A673 (cell line): ENCODE measurements around the gene GMDS. TPM values are rescaled to one million over a fixed set of nuclear protein-coding genes. Genes with fewer than 3 reads are reported as not detected.

Experiments used
- BruUV-seq: library from RNA; stranded (reverse); fragments of 400-500 nt; replicated peaks from 2 replicates; lab custom pipeline; 2021; lab: Mats Ljungman, UMichigan
- CTCF ChIA-PET: fragments of 300-600 bp; sonication (Branson Sonifier 250); formaldehyde crosslinking; loops from one replicate; lab custom pipeline; 2022; ENCODE audit warnings: antibody characterized with exemption; lab: Charles Lee
- POLR2A ChIA-PET: fragments of 300-600 bp; sonication (Branson Sonifier 250); formaldehyde crosslinking; loops from one replicate; lab custom pipeline; 2022; ENCODE audit warnings: antibody characterized with exemption; ENCODE audit not compliant: low non-redundant PET; lab: Charles Lee
- DNase-seq: peaks from one replicate; pipeline ENCODE4 v3.0.0-alpha.2; 2015; ENCODE audit warnings: low spot score
- H3K27ac ChIP-seq: fragments of 200-600 bp; sonication (generic); 2 replicates; pipeline ENCODE4 v1.5.1; 2016; ENCODE audit warnings: mixed run types, low read depth, mild to moderate bottlenecking, mixed read lengths, antibody characterized with exemption, low read length; ENCODE audit not compliant: poor library complexity, severe bottlenecking
- H3K27me3 ChIP-seq: fragments of 200-600 bp; sonication (generic); replicated peaks from 2 replicates; pipeline ENCODE4 v1.6.1; 2017; ENCODE audit warnings: mixed run types, low read depth, mild to moderate bottlenecking, mixed read lengths, antibody characterized with exemption, low read length; ENCODE audit not compliant: insufficient read depth, poor library complexity
- H3K36me3 ChIP-seq: fragments of 200-600 bp; sonication (generic); 2 replicates; pipeline ENCODE4 v1.6.1; 2016; ENCODE audit warnings: mixed run types, mild to moderate bottlenecking, mixed read lengths, antibody characterized with exemption, low read length; ENCODE audit not compliant: insufficient read depth, poor library complexity, severe bottlenecking
- H3K4me1 ChIP-seq: fragments of 200-600 bp; sonication (generic); 2 replicates; pipeline ENCODE4 v1.6.1; 2017; ENCODE audit warnings: mixed run types, mild to moderate bottlenecking, mixed read lengths, antibody characterized with exemption, low read length; ENCODE audit not compliant: insufficient read depth, poor library complexity, severe bottlenecking
- H3K4me3 ChIP-seq: fragments of 200-600 bp; sonication (generic); 2 replicates; pipeline ENCODE4 v1.5.1; 2016; ENCODE audit warnings: low read depth, mixed run types, mild to moderate bottlenecking, mixed read lengths, low read length; ENCODE audit not compliant: poor library complexity, severe bottlenecking
- H3K9me3 ChIP-seq: fragments of 200-600 bp; sonication (generic); 2 replicates; pipeline ENCODE4 v1.6.1; 2016; ENCODE audit warnings: mixed run types, low read depth, mild to moderate bottlenecking, mixed read lengths, antibody characterized with exemption, low read length; ENCODE audit not compliant: poor library complexity, severe bottlenecking
- CTCF ChIP-seq: fragments of 300-800, 200-600 bp; sonication (generic); conservative IDR thresholded peaks from 2 replicates; pipeline ENCODE4 v1.5.1; 2017; ENCODE audit warnings: low read depth, mild to moderate bottlenecking, antibody characterized with exemption, low read length, moderate library complexity, mixed read lengths
- EZH2 ChIP-seq: fragments of 200-600 bp; sonication (generic); IDR thresholded peaks from 2 replicates; pipeline ENCODE4 v1.6.1; 2017; ENCODE audit warnings: borderline replicate concordance, low read depth, mild to moderate bottlenecking, mixed read lengths, antibody characterized with exemption, low read length; ENCODE audit not compliant: poor library complexity, severe bottlenecking
- intact Hi-C: fragments of 100-400 bp; cut with micrococcal nuclease; formaldehyde crosslinking; loops from one replicate; pipeline ENCODE4 v1.10.0; 2022; ENCODE audit not compliant: unreplicated experiment
- total RNA-seq: library from RNA; stranded (reverse); gene quantifications from 2 replicates; pipeline ENCODE4 v1.2.3, GENCODE V29; 2021

GMDS gene
- total RNA-seq, 1 experiment from 2014 or later = 15.2 TPM

GRCh38 chr6:1716868-1717267 is 528.5 kb downstream of the GMDS start:
- Histone ChIP-seq H3K4me1 (no peaks in the 10 kb centered on the region), H3K36me3 (no peaks in the 10 kb centered on the region), H3K27ac (no peak overlapping the region), H3K9me3 (no peaks in the 10 kb centered on the region), H3K27me3 (no peaks in the 10 kb centered on the region), H3K4me3 (no peak overlapping the region)
- TF ChIP-seq CTCF (no peak), EZH2 (no peak)
- no peak for DNase-seq
- ChIA-PET CTCF (no interaction called here), POLR2A (no interaction called here)
- intact Hi-C loops = no loop called here
- no TSS peak for BruUV-seq

GRCh38 chr6:1716396-1716795 is 529.0 kb downstream of the GMDS start:
- no peaks in the 10 kb centered on the region for H3K27me3 ChIP-seq
- H3K9me3 ChIP-seq = no peaks in the 10 kb centered on the region
- no peak for DNase-seq
- no peak overlapping the region for H3K4me3 ChIP-seq
- intact Hi-C loops = no loop called here
- no peak for TF ChIP-seq CTCF
- TF ChIP-seq EZH2 = no peak
- ChIA-PET POLR2A (no interaction called here), CTCF (no interaction called here)
- H3K36me3 ChIP-seq = no peaks in the 10 kb centered on the region
- BruUV-seq = no TSS peak
- no peak overlapping the region for H3K27ac ChIP-seq
- no peaks in the 10 kb centered on the region for H3K4me1 ChIP-seq

- Histone ChIP-seq H3K27me3 (no peaks in the 10 kb centered on the region), H3K36me3 (no peaks in the 10 kb centered on the region), H3K27ac (no peak overlapping the region), H3K4me3 (no peak overlapping the region), H3K4me1 (no peaks in the 10 kb centered on the region), H3K9me3 (no peaks in the 10 kb centered on the region)
- ChIA-PET POLR2A (no interaction called here), CTCF (no interaction called here)
- TF ChIP-seq CTCF = no peak
- TF ChIP-seq EZH2 = no peak
- intact Hi-C loops = no loop called here
- no peak for DNase-seq
- BruUV-seq = no TSS peak
Observed at GRCh38 chr6:1715336-1715735, 530.1 kb downstream of the GMDS start.
